ENCODE results near the gene CTNNA3. TPM values are rescaled to one million over a fixed set of nuclear protein-coding genes. Genes with fewer than 3 reads are reported as not detected.

The CTNNA3 gene
- total RNA-seq, 1 donor from 2014 or later: 0.30 TPM

- no peak overlapping the region for H3K4me3 Mint-ChIP-seq (ENCODE audit: unreplicated experiment)
- no peak for DNase-seq (ENCODE audit: extremely low spot score, unreplicated experiment)
- no peak for TF ChIP-seq CTCF (IDR thresholded peaks at IDR 0.05)
- H3K27ac Mint-ChIP-seq (ENCODE audit: unreplicated experiment): no peak overlapping the region
- no peaks in the 10 kb centered on the region for H3K36me3 Mint-ChIP-seq (ENCODE audit: unreplicated experiment)
- no peaks in the 10 kb centered on the region for H3K9me3 Mint-ChIP-seq (ENCODE audit: unreplicated experiment)
- peaks cover 2% of the 10 kb centered on the region for H3K4me1 Mint-ChIP-seq (ENCODE audit: unreplicated experiment)
- H3K27me3 Mint-ChIP-seq (ENCODE audit: unreplicated experiment): no peaks in the 10 kb centered on the region
Measured at GRCh38 chr10:67017218-67017617, 678.8 kb downstream of the CTNNA3 start.

GRCh38 chr10:67015225-67015624, 680.8 kb downstream of the CTNNA3 start:
- Mint-ChIP-seq H3K4me3 (ENCODE audit: unreplicated experiment) (no peak overlapping the region), H3K9me3 (ENCODE audit: unreplicated experiment) (no peaks in the 10 kb centered on the region), H3K4me1 (ENCODE audit: unreplicated experiment) (peaks cover 2% of the 10 kb centered on the region), H3K27ac (ENCODE audit: unreplicated experiment) (no peak overlapping the region), H3K27me3 (ENCODE audit: unreplicated experiment) (no peaks in the 10 kb centered on the region), H3K36me3 (ENCODE audit: unreplicated experiment) (no peaks in the 10 kb centered on the region)
- TF ChIP-seq CTCF (IDR thresholded peaks at IDR 0.05): no peak
- no peak for DNase-seq (ENCODE audit: extremely low spot score, unreplicated experiment)

- H3K27ac Mint-ChIP-seq (ENCODE audit: unreplicated experiment): no peak overlapping the region
- H3K27me3 Mint-ChIP-seq (ENCODE audit: unreplicated experiment): no peaks in the 10 kb centered on the region
- H3K9me3 Mint-ChIP-seq (ENCODE audit: unreplicated experiment): no peaks in the 10 kb centered on the region
- no peaks in the 10 kb centered on the region for H3K36me3 Mint-ChIP-seq (ENCODE audit: unreplicated experiment)
- TF ChIP-seq CTCF (IDR thresholded peaks at IDR 0.05): no peak
- DNase-seq (ENCODE audit: extremely low spot score, unreplicated experiment): no peak
- no peak overlapping the region for H3K4me3 Mint-ChIP-seq (ENCODE audit: unreplicated experiment)
- H3K4me1 Mint-ChIP-seq (ENCODE audit: unreplicated experiment): peaks cover 2% of the 10 kb centered on the region
Measured at GRCh38 chr10:67011981-67012380, 684.0 kb downstream of the CTNNA3 start.

GRCh38 chr10:67011480-67011879, 684.5 kb downstream of the CTNNA3 start:
- Mint-ChIP-seq H3K27me3 (ENCODE audit: unreplicated experiment) (no peaks in the 10 kb centered on the region), H3K4me3 (ENCODE audit: unreplicated experiment) (no peak overlapping the region), H3K36me3 (ENCODE audit: unreplicated experiment) (no peaks in the 10 kb centered on the region), H3K9me3 (ENCODE audit: unreplicated experiment) (no peaks in the 10 kb centered on the region), H3K27ac (ENCODE audit: unreplicated experiment) (no peak overlapping the region), H3K4me1 (ENCODE audit: unreplicated experiment) (peaks cover 2% of the 10 kb centered on the region)
- DNase-seq (ENCODE audit: extremely low spot score, unreplicated experiment): no peak
- TF ChIP-seq CTCF (IDR thresholded peaks at IDR 0.05): no peak

- Mint-ChIP-seq H3K27ac (ENCODE audit: unreplicated experiment) (no peak overlapping the region), H3K27me3 (ENCODE audit: unreplicated experiment) (no peaks in the 10 kb centered on the region), H3K9me3 (ENCODE audit: unreplicated experiment) (no peaks in the 10 kb centered on the region), H3K36me3 (ENCODE audit: unreplicated experiment) (no peaks in the 10 kb centered on the region), H3K4me1 (ENCODE audit: unreplicated experiment) (no peaks in the 10 kb centered on the region), H3K4me3 (ENCODE audit: unreplicated experiment) (no peak overlapping the region)
- TF ChIP-seq CTCF (IDR thresholded peaks at IDR 0.05): no peak
- DNase-seq (ENCODE audit: extremely low spot score, unreplicated experiment): no peak
Measured at GRCh38 chr10:67005981-67006380, 690.0 kb downstream of the CTNNA3 start.
